ENCODE data around the gene SYT2. TPM values are rescaled to one million over a fixed set of nuclear protein-coding genes. Genes with fewer than 3 reads are reported as not detected.

Gene SYT2
- total RNA-seq, 1 experiment from 2014 or later: not detected

GRCh38 chr1:202698276-202698675 lies 12.0 kb downstream of the SYT2 start:
- Histone ChIP-seq H3K79me2 (ENCODE audit: insufficient read depth, low read length) (no peaks in the 10 kb centered on the region), H3K4me3 (replicated peaks in 1 of 2; ENCODE audit: low read depth in 1 of 2, low read length in 2 of 2) (no peak overlapping the region), H3K9ac (ENCODE audit: low read length) (no peak overlapping the region), H4K20me1 (ENCODE audit: insufficient read depth) (0 out of 2 replicates have a peak, but pooled peaks cover 1% of the 10 kb centered on the region), H2AFZ (ENCODE audit: low read depth, low read length, poor library complexity, severe bottlenecking) (no peak overlapping the region), H3K27ac (ENCODE audit: low read depth, low read length) (no peak overlapping the region), H3K4me1 (ENCODE audit: control insufficient read depth in 1 of 2, insufficient read depth in 2 of 2, low read length in 2 of 2) (no peaks in the 10 kb centered on the region), H3K36me3 (ENCODE audit: control insufficient read depth in 1 of 2, insufficient read depth in 2 of 2, low read length in 2 of 2) (no peaks in the 10 kb centered on the region), H3K9me3 (ENCODE audit: control insufficient read depth in 1 of 2, insufficient read depth in 1 of 2, low read depth in 1 of 2, low read length in 2 of 2) (no peaks in the 10 kb centered on the region), H3K27me3 (ENCODE audit: insufficient read depth, low read length) (peaks cover 75% of the 10 kb centered on the region; the same call in 1 of the 2 replicates), H3K4me2 (ENCODE audit: low read length) (no peak overlapping the region), H3K9me2 (ENCODE audit: insufficient read depth) (no peaks in the 10 kb centered on the region)
- CTCF ChIA-PET: no interaction called here
- ATAC-seq (no peak), DNase-seq (ENCODE audit: low read depth, low spot score) (no peak)
- TF ChIP-seq CBX3 (IDR thresholded peaks at IDR 0.05; ENCODE audit: low read depth): no peak
- TF ChIP-seq CTCF (IDR thresholded peaks at IDR 0.05 in 2 of 3, conservative IDR thresholded peaks at IDR 0.05 in 1 of 3; ENCODE audit: borderline replicate concordance in 1 of 3, insufficient read depth in 1 of 3, low read depth in 2 of 3, low read length in 2 of 3): no peak
- no peak for TF ChIP-seq ZNF274 (IDR thresholded peaks at IDR 0.05; ENCODE audit: low read depth, low read length)
- no peak for TF ChIP-seq SP1 (IDR thresholded peaks at IDR 0.05; ENCODE audit: low read depth)
- TF ChIP-seq RAD21 (IDR thresholded peaks at IDR 0.05; ENCODE audit: low read depth): no peak
- no peak for TF ChIP-seq SRF (IDR thresholded peaks at IDR 0.05; ENCODE audit: low read depth)
- no TSS peak for BruUV-seq (replicated peaks)
- intact Hi-C loops (cut with micrococcal nuclease): no loop called here
- POLR2A ChIA-PET: no interaction called here
- RAD21 ChIA-PET (ENCODE audit: low non-redundant PET in 1 of 2, low total read pairs in 2 of 2, uncharacterized antibody in 2 of 2, unreplicated experiment in 2 of 2): no interaction called here

DNA sequence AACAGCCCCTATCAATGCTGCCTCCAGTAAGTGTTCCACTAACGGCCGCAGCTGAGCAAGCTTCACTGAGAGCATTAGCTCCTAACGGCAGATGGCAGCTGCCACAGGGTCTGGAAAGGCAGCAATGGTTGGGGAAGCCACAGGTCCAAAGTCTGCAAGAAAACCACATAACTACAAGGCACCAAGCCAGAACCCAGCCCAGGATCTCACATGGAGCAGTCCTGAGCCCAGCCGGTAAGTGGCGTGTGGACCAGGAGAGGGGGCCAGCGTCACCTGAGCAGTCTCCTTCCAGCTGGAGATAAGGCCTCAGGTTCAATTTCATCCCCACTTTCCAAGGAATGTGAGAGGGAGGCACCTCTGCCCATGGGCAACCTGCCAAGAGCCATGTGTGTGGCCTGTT lies 13.2 kb downstream of the SYT2 start:
- H3K9me3 ChIP-seq (ENCODE audit: control insufficient read depth in 1 of 2, insufficient read depth in 1 of 2, low read depth in 1 of 2, low read length in 2 of 2): no peaks in the 10 kb centered on the region
- no peak overlapping the region for H3K4me3 ChIP-seq (replicated peaks in 1 of 2; ENCODE audit: low read depth in 1 of 2, low read length in 2 of 2)
- no TSS peak for BruUV-seq (replicated peaks)
- H3K9ac ChIP-seq (ENCODE audit: low read length): no peak overlapping the region
- H3K36me3 ChIP-seq (ENCODE audit: control insufficient read depth in 1 of 2, insufficient read depth in 2 of 2, low read length in 2 of 2): no peaks in the 10 kb centered on the region
- no peak for DNase-seq (ENCODE audit: low read depth, low spot score)
- no peak overlapping the region for H3K4me2 ChIP-seq (ENCODE audit: low read length)
- H3K27me3 ChIP-seq (ENCODE audit: insufficient read depth, low read length): peaks cover 75% of the 10 kb centered on the region; the same call in 1 of the 2 replicates
- H3K27ac ChIP-seq (ENCODE audit: low read depth, low read length): no peak overlapping the region
- POLR2A ChIA-PET: no interaction called here
- TF ChIP-seq CTCF (IDR thresholded peaks at IDR 0.05 in 2 of 3, conservative IDR thresholded peaks at IDR 0.05 in 1 of 3; ENCODE audit: borderline replicate concordance in 1 of 3, insufficient read depth in 1 of 3, low read depth in 2 of 3, low read length in 2 of 3): 0 out of 6 replicates have a peak, but pooled peaks of 1 of the 3 experiments have one; percentile 13
- no peak for TF ChIP-seq TCF7L2 (IDR thresholded peaks at IDR 0.05; ENCODE audit: borderline replicate concordance, extremely low read depth, insufficient read depth, insufficient read length)
- 0 out of 2 replicates have a peak, but pooled peaks cover 3% of the 10 kb centered on the region for H4K20me1 ChIP-seq (ENCODE audit: insufficient read depth)
- RAD21 ChIA-PET (ENCODE audit: low non-redundant PET in 1 of 2, low total read pairs in 2 of 2, uncharacterized antibody in 2 of 2, unreplicated experiment in 2 of 2): no interaction called here
- no peaks in the 10 kb centered on the region for H3K9me2 ChIP-seq (ENCODE audit: insufficient read depth)
- CTCF ChIA-PET: interaction anchor here (1.6 kb wide), 1 partner anchor 23 kb away, joined by 4 read pairs; no protein-coding TSS in a partner anchor
- peak; percentile 58 for ATAC-seq
- no peaks in the 10 kb centered on the region for H3K79me2 ChIP-seq (ENCODE audit: insufficient read depth, low read length)
- H3K4me1 ChIP-seq (ENCODE audit: control insufficient read depth in 1 of 2, insufficient read depth in 2 of 2, low read length in 2 of 2): no peaks in the 10 kb centered on the region
- H2AFZ ChIP-seq (ENCODE audit: low read depth, low read length, poor library complexity, severe bottlenecking): no peak overlapping the region
- intact Hi-C loops (cut with micrococcal nuclease): no loop called here
